HG02885 (cell line): ENCODE measurements around the gene ADAMTSL3.
A peak's percentile ranks its signal among the peaks of the same experiment; 100 is the strongest.

Experiments
- ATAC-seq: cut with Tn5 transposase; IDR thresholded peaks from one replicate; pipeline ENCODE4 v1.9.1; 2021; ENCODE audit warnings: mild to moderate bottlenecking; ENCODE audit not compliant: unreplicated experiment, poor library complexity

The ADAMTSL3 gene

DNA sequence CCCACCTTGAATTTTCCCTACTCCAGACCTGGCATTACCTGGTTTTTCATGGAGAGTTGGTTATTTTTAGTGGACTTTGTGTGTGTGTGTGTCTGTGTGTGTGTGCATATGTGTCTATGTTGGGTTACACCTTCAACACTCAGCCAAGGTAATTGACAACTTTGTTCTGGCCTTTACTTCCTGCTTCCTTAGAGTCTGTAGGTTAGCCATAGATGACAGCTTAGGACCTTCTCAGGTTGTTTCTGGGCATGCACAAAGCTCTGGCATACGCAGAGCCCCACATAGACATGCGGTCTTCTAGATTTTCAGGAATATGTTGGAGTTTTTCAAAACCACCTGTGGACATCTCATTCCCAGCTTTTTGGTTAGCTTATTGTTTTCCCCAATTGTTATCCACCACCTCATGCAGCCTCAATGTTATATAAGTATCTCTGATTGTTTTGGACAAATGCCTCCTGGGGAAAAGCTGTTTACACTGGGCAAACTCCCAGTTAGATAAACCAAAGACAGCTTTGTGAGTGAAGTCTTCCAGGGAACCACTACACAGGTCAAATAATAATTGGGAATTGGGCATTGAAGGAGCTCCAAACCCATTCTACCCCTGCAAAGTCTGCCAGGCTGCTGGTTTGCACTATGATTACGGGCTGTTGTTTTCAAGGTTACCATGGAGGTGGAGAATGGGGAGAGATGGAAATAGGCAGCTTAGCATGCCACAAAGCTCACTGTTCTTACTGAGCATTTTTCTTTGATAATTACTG, 201.2 kb downstream of the ADAMTSL3 start:
- ATAC-seq: no peak

DNA sequence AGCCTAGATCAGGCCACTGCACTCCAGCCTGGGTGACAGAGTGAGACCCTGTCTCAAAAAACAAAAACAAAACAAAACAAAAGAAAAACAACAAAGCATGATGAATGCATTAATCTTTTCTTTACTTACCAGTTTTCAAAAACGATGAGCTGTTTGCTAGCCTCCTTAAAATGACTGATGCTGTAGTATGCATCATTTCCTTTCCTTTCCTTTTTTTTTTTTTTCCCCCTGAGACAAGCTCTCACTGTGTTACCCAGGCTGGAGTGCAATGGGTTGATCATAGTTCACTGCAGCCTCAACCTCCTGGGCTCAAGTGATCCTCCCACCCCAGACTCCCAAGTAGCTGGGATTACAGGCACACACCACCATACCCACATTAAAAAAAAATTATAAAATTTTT, 202.0 kb downstream of the ADAMTSL3 start:
- no peak for ATAC-seq

GRCh38 chr15:83858820-83859505, 205.0 kb downstream of the ADAMTSL3 start:
- no peak for ATAC-seq

- ATAC-seq: no peak
Observed at GRCh38 chr15:83866692-83867091, 212.8 kb downstream of the ADAMTSL3 start.

DNA sequence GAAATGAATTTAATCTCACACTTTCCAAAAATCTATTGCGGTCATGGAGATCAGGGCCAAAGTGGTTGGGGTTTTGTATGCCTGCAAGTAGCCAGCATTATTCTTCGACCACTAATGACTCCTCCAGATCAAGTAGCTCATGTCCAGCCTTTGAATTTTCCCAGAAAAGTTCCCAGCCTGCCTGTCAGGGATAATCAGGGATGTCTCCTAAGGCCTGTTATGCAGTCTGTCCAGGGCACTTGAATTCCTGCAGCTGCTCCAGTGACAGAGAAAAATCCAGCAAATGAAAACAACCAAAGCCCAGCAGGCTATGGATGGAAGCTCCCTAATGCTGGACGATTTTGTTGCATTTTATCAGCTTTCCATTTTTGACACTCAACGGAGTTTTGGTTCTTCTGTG, 215.4 kb downstream of the ADAMTSL3 start:
- no peak for ATAC-seq

DNA sequence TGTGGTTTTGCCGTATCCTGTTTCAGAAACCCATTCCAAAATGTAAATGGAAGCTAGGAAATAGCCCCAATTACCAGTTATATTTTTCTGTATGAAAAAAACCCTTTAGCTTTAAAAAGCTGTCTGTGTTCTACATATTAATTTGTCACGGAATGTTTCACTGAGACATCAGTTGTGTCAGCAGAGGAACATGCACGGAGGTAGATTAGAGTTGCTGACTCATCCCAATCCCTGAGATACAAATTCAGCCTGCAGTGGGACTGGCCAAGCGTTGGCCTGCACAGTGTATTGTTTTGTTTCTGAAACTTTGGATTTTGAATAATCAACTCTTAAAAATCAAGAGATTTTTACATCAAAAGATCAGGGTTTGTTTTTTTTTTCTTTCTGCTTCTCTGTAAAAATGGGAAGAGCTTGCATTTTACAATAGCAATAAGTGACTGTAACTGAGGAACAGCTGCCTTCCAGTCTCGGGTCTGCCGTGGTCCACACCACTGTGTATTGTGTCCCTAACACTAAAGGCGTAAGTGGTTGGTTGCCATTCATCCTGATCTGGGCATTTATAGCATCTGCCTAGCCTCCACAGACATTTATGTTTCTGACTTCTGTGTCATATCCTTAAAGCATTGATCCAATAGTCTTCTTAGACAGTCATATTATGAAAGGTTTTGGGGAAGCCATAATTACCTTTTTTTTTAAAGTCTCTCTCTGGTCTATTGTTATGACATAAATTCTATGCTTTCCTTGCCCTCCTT, 218.1 kb downstream of the ADAMTSL3 start:
- peak; percentile 82 for ATAC-seq

GRCh38 chr15:83873966-83874365, 220.0 kb downstream of the ADAMTSL3 start:
- no peak for ATAC-seq

GRCh38 chr15:83880529-83880928, 226.6 kb downstream of the ADAMTSL3 start:
- ATAC-seq: no peak

DNA sequence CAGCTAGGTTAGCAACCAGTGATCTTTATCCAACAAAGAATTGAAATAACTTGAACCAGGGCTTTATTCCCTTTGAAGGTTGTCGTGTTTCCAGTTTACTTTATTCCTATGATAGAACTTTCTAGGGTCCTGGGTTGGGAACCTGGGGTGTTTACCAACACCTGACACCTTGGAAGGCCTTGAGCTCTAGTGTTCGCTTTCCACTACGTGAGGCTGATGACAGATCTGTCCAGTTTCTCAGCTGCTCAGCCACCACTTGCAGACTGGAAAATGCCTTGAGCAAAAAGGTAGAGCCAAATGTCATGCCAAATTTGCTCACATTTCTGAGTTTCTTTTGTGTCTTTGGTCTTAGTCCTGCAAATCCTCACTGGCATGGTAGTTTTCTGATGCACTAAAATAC, 227.2 kb downstream of the ADAMTSL3 start:
- ATAC-seq: no peak

DNA sequence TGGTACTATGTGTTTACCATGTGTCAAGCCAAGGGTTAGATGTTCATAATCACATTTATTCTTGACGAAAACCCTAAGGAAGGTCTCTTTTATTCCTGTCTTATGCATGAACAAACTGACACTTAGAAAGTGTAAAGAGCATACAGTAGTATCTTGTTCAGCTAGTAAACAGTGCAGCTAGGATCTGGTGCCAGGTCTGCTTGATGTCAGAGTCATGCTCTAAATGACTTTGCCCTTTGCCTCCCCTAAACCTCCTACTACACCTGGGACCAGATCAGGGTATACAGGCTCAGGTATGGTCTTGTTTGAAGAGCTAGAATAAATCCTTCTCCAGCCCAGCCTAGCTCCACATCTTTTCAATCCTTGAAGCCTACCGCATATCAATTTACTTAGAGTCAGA, 232.4 kb downstream of the ADAMTSL3 start:
- no peak for ATAC-seq

GRCh38 chr15:83887404-83887803, 233.5 kb downstream of the ADAMTSL3 start:
- ATAC-seq: no peak

DNA sequence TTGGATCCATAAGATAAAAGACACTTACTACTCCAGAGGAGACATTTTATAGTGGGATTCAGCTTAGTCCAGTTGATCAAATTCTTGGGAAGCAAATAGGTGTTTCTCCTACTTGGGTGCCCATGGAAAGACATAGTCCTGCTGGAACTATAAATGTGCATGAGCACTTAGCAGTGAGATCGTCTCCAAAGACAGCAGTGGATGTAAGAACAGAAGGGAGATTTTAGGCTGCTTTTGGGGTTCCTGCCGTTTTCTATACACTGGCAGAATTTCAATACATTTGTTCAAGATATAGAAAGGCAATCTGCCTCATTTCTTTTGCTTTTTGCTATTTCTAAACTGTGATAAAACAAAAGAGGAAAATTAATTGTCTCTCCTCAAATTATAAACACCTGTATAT, 234.0 kb downstream of the ADAMTSL3 start:
- no peak for ATAC-seq

- ATAC-seq: no peak
Observed at GRCh38 chr15:83889995-83890394, 236.1 kb downstream of the ADAMTSL3 start.

DNA sequence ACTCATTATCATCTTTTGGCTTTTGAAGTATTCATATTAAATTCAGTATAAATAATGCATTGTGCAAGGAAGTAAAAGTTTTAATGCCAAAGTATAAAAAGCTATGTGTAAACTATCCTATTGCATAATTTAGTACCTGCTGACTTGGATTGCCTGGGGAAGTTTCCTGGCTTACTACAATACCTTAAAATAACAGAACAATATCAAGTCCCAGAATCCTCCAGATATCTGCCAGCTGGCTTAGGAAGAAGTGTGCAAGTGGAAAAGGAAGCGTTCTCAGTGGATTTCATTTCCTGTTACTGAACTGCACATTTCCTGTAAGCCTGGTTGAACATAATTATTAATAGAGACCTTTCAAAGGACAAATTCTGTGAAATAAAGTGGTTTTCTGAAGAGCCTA, 236.7 kb downstream of the ADAMTSL3 start:
- no peak for ATAC-seq

- ATAC-seq: no peak
Observed at GRCh38 chr15:83892498-83892897, 238.6 kb downstream of the ADAMTSL3 start.

GRCh38 chr15:83893308-83893707, 239.4 kb downstream of the ADAMTSL3 start:
- ATAC-seq: no peak

DNA sequence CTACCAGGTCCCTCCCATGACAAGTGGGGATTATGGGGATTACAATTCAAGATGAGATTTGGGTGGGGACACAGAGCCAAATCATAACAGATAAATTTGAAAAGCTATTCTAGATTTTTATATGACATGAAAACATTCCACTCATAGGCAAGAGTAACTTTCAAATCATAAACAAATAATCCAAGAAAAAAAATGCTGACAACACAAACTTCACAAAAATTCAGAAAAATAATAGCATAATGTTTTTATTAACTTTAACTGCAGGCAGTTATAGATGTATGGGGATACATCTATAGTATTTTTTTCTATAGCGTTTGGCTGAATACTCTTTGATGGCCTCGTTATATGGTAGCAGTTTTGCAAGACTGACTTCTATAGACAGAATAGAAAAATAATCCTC, 243.1 kb downstream of the ADAMTSL3 start:
- no peak for ATAC-seq

- no peak for ATAC-seq
Observed at GRCh38 chr15:83898361-83898760, 244.4 kb downstream of the ADAMTSL3 start.

DNA sequence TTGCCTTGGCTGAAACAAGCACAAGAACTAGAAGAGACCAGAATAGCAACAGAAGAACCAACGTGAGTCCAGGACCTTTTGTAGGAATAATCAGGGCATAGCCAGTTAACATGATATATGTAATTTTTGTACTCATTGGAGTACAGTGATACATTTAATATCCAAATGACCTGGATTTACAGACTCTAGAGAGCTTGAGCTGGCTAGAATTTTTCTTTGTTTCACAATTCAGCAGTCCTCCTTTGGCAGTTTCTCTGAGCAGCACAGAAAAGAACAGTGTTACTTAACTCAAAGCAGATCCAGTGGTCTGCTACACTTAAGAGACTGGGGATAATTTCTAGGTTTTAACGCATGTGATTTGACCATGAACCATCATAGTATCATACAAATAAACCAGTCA, 245.7 kb downstream of the ADAMTSL3 start:
- ATAC-seq: no peak

DNA sequence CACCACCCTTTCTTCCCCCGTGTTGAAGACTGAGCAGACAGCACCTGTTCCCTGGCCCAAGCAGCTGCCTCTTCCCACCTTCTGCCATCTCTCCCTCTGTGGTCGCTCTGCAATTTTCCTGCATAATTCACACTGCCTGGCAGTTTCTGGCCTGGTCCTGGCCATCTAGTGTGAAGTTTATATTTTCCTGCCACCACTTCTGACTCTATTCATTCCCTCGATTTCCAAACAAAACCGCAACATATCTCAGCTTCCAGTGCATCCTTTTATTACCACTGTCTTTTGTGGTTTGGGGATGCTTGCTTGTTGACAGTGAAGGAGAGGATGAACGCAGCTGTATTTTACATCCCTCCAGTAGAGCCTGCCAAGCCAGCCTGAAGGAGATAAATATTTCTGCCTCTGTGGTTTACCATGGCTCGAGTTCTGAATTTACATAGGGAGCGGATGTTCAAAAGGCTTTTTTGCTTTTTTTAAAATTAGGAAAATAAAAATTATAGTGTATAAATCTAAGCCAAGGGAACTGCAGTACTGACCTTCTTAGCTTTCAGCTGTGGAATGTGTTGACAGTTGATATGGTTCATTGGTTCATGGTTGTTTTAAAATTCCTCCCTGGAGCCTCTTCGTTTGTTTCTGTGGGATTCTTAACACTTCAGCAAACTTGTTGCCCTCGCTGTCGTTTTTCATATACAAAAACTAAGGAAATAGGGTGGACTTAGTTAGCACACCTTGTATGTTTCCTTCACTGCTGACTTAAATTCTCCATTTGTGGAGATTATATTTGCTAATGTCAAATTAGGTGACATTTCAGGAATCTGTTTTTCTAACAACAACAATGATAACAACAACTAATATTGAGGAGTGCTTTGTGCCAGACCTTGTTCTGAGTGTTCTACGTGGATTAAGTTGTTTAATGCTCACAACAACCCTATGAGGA, 250.5 kb downstream of the ADAMTSL3 start:
- no peak for ATAC-seq
